ENCODE measurements around the gene SMURF2. TPM values are rescaled to one million over a fixed set of nuclear protein-coding genes. Genes with fewer than 3 reads are reported as not detected.

Gene SMURF2
- total RNA-seq, 1 donor from 2014 or later: 69.2 TPM

GRCh38 chr17:64505340-64506200 lies 156.5 kb downstream of the SMURF2 start:
- TF ChIP-seq CTCF (IDR thresholded peaks at IDR 0.05; ENCODE audit: unreplicated experiment): no peak
- Mint-ChIP-seq H3K27ac (ENCODE audit: unreplicated experiment) (peak overlapping the region; percentile 100), H3K36me3 (ENCODE audit: low read depth, unreplicated experiment) (peaks cover 62% of the 10 kb centered on the region), H3K27me3 (ENCODE audit: unreplicated experiment) (peaks cover 37% of the 10 kb centered on the region), H3K4me3 (ENCODE audit: unreplicated experiment) (peak overlapping the region; percentile 100), H3K9me3 (ENCODE audit: unreplicated experiment) (no peaks in the 10 kb centered on the region), H3K4me1 (ENCODE audit: unreplicated experiment) (peaks cover 59% of the 10 kb centered on the region)
- peak; percentile 77 for DNase-seq (ENCODE audit: low spot score)

GRCh38 chr17:64504769-64505339 lies 157.3 kb downstream of the SMURF2 start:
- Mint-ChIP-seq H3K27me3 (ENCODE audit: unreplicated experiment) (peaks cover 41% of the 10 kb centered on the region), H3K27ac (ENCODE audit: unreplicated experiment) (peak overlapping the region; percentile 100), H3K4me3 (ENCODE audit: unreplicated experiment) (peak overlapping the region; percentile 100), H3K4me1 (ENCODE audit: unreplicated experiment) (peaks cover 67% of the 10 kb centered on the region), H3K9me3 (ENCODE audit: unreplicated experiment) (no peaks in the 10 kb centered on the region), H3K36me3 (ENCODE audit: low read depth, unreplicated experiment) (peaks cover 64% of the 10 kb centered on the region)
- TF ChIP-seq CTCF (IDR thresholded peaks at IDR 0.05; ENCODE audit: unreplicated experiment): no peak
- DNase-seq (ENCODE audit: low spot score): no peak

DNA sequence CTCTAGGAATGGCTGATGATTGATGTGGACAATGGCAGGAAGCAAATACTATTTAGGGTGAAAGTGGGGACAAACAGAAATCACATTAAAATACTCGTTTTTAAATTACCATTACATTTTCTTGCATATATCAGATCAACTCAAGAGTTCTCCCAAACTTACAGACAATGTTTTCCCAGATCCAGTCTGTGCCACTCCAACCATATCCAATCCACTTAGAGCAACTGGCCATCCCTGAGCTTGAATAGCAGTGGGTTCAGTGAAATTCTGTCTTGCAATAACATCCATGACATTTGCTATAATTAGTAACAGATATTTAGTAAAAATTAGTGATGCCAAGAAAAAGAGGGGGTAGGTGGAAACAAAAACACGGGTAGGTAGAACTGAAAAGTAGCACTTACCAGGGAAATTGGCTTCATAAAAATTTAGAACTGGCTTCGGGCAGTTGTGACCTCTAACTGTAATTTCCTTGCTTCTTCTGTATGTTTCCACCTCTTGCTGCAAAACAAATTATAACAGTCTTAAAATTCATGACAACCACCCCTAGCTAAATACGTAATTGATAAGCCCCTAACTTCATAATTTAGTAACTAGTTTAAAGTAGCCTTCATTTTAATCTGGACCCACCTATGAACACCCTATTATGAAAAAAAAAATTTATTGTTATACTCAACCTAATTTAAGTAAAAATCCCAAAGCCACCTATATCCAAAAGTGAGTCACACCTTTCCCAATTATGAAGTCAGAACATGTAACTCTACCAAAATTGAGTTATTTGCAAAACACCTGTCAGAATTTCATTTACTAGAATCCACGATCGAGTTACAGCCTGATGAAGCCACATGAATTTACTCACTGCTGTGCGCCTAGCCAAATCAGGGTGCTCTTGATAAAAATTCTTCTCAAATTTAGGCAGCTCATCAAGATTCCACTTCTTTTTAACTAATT lies 158.0 kb downstream of the SMURF2 start:
- no peak for DNase-seq (ENCODE audit: low spot score)
- TF ChIP-seq CTCF (IDR thresholded peaks at IDR 0.05; ENCODE audit: unreplicated experiment): no peak
- Mint-ChIP-seq H3K4me3 (ENCODE audit: unreplicated experiment) (peak overlapping the region; percentile 100), H3K4me1 (ENCODE audit: unreplicated experiment) (peaks cover 70% of the 10 kb centered on the region), H3K9me3 (ENCODE audit: unreplicated experiment) (no peaks in the 10 kb centered on the region), H3K36me3 (ENCODE audit: low read depth, unreplicated experiment) (peaks cover 72% of the 10 kb centered on the region), H3K27me3 (ENCODE audit: unreplicated experiment) (peaks cover 41% of the 10 kb centered on the region), H3K27ac (ENCODE audit: unreplicated experiment) (peak overlapping the region; percentile 100)

DNA sequence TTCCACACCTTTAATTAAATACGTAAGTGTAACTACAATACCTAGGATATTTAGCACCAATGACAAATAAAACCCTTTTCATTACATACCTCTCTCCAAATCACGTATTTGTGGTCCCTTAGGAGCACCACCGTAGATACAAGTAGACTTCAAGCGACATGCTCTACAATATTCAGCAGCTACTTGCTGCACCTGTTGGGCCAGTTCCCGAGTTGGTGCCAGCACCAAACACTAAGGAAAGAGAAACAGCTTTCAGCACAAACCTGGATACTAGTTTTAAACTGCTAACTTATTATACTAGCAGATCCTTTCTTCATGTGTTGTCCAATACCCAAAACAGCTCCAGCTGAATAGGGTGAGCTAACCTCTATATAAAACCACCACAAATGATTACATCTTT lies 158.8 kb downstream of the SMURF2 start:
- no peak for DNase-seq (ENCODE audit: low spot score)
- Mint-ChIP-seq H3K36me3 (ENCODE audit: low read depth, unreplicated experiment) (peaks cover 77% of the 10 kb centered on the region), H3K9me3 (ENCODE audit: unreplicated experiment) (no peaks in the 10 kb centered on the region), H3K4me1 (ENCODE audit: unreplicated experiment) (peaks cover 73% of the 10 kb centered on the region), H3K27ac (ENCODE audit: unreplicated experiment) (no peak overlapping the region), H3K27me3 (ENCODE audit: unreplicated experiment) (peaks cover 41% of the 10 kb centered on the region), H3K4me3 (ENCODE audit: unreplicated experiment) (peak overlapping the region; percentile 100)
- no peak for TF ChIP-seq CTCF (IDR thresholded peaks at IDR 0.05; ENCODE audit: unreplicated experiment)
